Measurements from ENCODE around the gene OAS1.
"Not testable (repeated sequence)": the region's sequence is repeated elsewhere in the genome, so short reads cannot be mapped to it uniquely, and the experiment has no call there.

The OAS1 gene

GRCh38 chr12:112950701-112951100, 43.9 kb downstream of the OAS1 start:
- no peak overlapping the region for H3K4me3 ChIP-seq (ENCODE audit: low read depth, low read length)
- no peak for DNase-seq (ENCODE audit: low read depth, low spot score)
- TF ChIP-seq CTCF (IDR thresholded peaks at IDR 0.05; ENCODE audit: insufficient read depth, low read length, missing control alignments): no peak
- POLR2A ChIA-PET: no interaction called here
- CTCF ChIA-PET: no interaction called here

GRCh38 chr12:112957125-112957524, 50.4 kb downstream of the OAS1 start:
- CTCF ChIA-PET; H3K4me3 ChIP-seq (ENCODE audit: low read depth, low read length); DNase-seq (ENCODE audit: low read depth, low spot score); POLR2A ChIA-PET: not testable (repeated sequence)

- DNase-seq (ENCODE audit: low read depth, low spot score): no peak
- no peak overlapping the region for H3K4me3 ChIP-seq (ENCODE audit: low read depth, low read length)
- no peak for TF ChIP-seq CTCF (IDR thresholded peaks at IDR 0.05; ENCODE audit: insufficient read depth, low read length, missing control alignments)
- CTCF ChIA-PET: interaction anchor here (0.7 kb wide), 1 partner anchor 44 kb away, joined by 3 read pairs; no protein-coding TSS in a partner anchor
- POLR2A ChIA-PET: no interaction called here
Measured at GRCh38 chr12:112961074-112961473, 54.3 kb downstream of the OAS1 start.

GRCh38 chr12:112961536-112961935, 54.8 kb downstream of the OAS1 start:
- TF ChIP-seq CTCF (IDR thresholded peaks at IDR 0.05; ENCODE audit: insufficient read depth, low read length, missing control alignments): no peak
- DNase-seq (ENCODE audit: low read depth, low spot score): no peak
- ChIA-PET POLR2A (no interaction called here), CTCF (interaction anchor here (0.7 kb wide), 1 partner anchor 44 kb away, joined by 3 read pairs; no protein-coding TSS in a partner anchor)
- H3K4me3 ChIP-seq (ENCODE audit: low read depth, low read length): no peak overlapping the region

DNA sequence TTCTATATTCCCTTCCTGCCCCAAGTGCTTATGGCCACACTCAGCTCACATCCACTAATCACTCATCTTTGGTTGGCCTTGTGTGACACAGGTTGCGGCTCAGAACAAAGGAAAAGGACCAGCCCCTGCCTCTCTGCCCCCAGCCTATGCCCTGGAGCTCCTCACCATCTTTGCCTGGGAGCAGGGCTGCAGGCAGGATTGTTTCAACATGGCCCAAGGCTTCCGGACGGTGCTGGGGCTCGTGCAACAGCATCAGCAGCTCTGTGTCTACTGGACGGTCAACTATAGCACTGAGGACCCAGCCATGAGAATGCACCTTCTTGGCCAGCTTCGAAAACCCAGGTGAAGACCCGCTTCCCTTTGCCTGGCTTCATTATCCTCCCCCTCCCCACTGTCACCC, 55.8 kb downstream of the OAS1 start:
- no peak for TF ChIP-seq CTCF (IDR thresholded peaks at IDR 0.05; ENCODE audit: insufficient read depth, low read length, missing control alignments)
- no peak for DNase-seq (ENCODE audit: low read depth, low spot score)
- POLR2A ChIA-PET: no interaction called here

DNA sequence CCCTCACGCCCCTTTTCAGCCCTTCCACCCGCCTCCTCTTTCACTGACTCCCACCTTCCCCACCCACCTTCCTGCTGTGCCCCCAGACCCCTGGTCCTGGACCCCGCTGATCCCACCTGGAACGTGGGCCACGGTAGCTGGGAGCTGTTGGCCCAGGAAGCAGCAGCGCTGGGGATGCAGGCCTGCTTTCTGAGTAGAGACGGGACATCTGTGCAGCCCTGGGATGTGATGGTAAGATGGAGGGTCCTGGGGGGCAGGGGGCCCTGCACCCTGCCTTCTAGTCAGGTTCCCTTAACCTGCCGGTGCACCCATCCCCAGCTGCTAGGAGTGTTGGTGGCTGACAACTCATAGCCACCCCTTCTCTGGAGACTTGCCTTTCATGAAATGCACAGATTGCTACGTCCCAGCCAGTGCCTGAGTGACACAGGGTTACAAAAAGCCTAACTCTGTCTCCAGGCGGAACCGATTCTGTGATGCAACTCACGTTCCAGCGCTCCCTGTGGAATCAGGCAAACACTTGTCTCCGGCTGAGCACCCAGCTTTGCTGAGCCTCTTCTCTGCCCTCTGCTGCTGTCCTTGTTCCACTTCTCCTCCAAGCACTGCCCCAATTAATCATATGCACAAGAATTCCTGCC, 56.6 kb downstream of the OAS1 start:
- ChIA-PET POLR2A (no interaction called here), CTCF (no interaction called here)
- H3K4me3 ChIP-seq (ENCODE audit: low read depth, low read length): no peak overlapping the region
- no peak for DNase-seq (ENCODE audit: low read depth, low spot score)
- no peak for TF ChIP-seq CTCF (IDR thresholded peaks at IDR 0.05; ENCODE audit: insufficient read depth, low read length, missing control alignments)

More for the DNA sequence above, 55.8 kb downstream of the OAS1 start:
- no peak overlapping the region for H3K4me3 ChIP-seq (ENCODE audit: low read depth, low read length)
- CTCF ChIA-PET: no interaction called here

DNA sequence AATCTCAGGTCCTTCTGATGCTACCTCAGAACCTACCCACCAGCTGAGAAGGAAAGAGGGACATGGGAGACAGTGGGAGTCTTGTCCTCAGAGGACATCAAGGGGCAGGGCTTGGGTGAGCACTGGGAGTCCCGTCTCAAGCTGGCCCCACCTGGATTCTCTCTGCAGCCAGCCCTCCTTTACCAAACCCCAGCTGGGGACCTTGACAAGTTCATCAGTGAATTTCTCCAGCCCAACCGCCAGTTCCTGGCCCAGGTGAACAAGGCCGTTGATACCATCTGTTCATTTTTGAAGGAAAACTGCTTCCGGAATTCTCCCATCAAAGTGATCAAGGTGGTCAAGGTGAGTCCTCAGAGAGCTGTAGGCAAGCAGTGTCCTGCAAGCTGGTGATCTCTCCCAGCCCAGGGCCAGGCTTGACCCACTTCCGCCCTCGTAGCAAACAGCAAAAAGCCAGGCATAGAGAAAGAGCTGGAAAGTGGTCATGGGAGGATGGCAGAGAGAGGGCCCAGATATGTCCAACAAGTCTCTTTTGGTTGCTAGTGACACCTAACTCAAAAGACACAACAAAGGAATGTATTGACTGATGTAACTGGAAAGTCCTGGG, 57.4 kb downstream of the OAS1 start:
- TF ChIP-seq CTCF (IDR thresholded peaks at IDR 0.05; ENCODE audit: insufficient read depth, low read length, missing control alignments): no peak
- no peak overlapping the region for H3K4me3 ChIP-seq (ENCODE audit: low read depth, low read length)
- ChIA-PET POLR2A (no interaction called here), CTCF (interaction anchor here (1.2 kb wide), 1 partner anchor 85 kb away, joined by 3 read pairs; no protein-coding TSS in a partner anchor)
- no peak for DNase-seq (ENCODE audit: low read depth, low spot score)

All from AG04449 (cell line).